NCI-H446 treated with DMSO at 0.1 percent for 48 hours (cell line): ENCODE measurements around the gene ZNRF2.
A peak's percentile ranks its signal among the peaks of the same experiment; 100 is the strongest.
"Not testable (repeated sequence)": the region's sequence is repeated elsewhere in the genome, so short reads cannot be mapped to it uniquely, and the experiment has no call there.

ENCODE experiments used
- DNase-seq: peaks from one replicate; lab custom pipeline; 2025; lab: John Stamatoyannopoulos, UW

The ZNRF2 gene

DNA sequence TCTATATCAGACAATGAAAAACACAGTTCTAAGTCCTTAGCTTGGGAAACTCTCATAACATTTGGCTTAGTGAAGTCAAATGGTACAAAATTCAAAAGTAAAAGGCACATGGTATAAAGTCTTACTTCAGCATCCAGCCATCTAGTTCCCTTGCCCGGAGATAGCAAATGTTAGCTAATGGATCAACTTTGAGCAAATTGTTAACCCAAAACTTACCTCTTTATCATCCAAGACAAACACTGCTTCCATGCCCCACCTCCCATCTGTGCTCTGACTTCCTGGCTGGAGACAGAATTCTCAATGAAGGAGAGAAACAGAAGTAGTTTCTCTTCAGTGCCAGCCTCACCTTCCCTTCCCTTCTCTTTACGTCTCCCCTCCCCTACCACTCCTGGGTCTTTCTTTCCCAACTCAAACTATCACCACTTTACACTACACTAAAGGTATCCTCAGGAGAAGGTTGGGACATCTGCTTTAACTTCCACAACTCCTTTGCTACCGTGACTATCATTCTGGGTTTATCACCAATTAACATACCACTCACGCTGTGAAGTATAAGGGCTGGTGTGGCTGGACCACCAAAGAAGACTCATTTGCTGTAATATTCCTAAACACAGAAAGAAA is 21.2 kb upstream of the ZNRF2 start:
- no peak for DNase-seq

DNA sequence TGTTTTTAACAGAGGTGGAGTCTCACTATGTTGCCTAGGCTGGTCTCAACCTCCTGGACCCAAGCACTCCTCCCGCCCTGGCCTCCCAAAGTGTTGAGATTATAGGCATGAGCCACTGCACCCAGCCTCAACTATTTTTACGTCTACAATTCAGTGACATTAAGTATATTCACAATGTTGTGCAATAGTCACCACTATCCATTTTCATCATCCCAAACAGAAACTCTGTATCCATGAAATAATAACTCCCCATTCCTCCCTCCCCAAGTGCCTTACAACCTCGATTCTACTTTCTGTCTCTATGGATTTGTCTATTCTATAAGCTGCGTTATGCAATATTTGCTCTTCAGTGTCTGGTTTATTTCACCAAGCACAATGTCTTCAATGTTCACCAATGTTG is 20.3 kb upstream of the ZNRF2 start:
- no peak for DNase-seq

DNA sequence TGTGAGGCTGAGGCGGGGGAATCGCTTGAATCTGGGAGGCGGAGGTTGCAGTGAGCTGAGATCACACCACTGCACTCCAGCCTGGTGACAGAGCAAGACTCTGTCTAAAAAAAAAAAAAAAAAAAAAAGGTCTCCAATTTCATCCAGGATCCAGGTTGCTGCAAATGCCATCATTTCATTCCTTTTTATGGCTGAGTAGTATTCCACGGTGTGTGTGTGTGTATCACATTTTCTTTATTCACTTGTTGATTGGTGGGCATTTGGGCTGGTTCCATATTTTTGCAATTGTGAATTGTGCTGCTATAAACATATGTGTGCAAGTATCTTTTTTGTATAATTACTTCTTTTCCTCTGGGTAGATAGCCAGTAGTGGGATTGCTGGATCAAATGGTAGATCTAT is 19.2 kb upstream of the ZNRF2 start:
- DNase-seq: not testable (repeated sequence)

DNA sequence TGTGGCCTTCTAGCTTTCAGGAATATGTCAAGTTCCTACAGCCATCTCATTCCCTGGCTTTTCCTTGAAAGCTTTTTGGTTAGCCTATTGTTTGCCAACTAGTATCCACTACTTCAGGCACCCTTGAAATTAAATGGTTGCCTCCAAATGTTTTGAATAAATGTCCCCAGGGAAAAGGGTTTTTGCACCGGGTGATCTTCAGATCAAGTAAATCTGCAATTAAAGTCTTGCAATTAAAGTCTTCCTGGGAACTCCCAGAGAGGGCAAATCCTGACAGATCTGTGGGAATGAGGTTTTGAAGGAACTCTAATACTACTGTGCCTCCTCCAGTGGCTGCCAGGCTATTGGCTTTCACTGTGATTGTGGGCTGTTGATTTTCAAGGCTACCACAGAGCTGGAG is 17.7 kb upstream of the ZNRF2 start:
- no peak for DNase-seq

DNA sequence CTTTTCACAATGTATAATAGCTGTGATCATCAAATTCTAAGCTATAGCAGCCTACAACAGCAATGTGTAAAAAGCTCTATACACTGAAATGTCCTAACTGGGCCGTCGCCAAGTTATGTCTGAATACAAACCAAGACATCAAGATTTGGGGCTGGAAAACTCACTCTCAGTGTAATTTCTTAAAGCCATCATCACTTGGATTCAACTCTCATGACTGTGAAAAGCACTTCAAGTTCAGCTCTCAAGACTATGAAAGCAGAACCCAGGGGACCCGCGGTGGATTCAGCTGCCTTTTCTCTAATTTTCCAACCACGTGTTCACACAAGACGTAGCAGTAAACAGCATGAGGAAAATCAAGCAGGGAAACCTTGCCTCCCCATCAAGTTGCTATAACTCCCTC is 15.8 kb upstream of the ZNRF2 start:
- no peak for DNase-seq

DNA sequence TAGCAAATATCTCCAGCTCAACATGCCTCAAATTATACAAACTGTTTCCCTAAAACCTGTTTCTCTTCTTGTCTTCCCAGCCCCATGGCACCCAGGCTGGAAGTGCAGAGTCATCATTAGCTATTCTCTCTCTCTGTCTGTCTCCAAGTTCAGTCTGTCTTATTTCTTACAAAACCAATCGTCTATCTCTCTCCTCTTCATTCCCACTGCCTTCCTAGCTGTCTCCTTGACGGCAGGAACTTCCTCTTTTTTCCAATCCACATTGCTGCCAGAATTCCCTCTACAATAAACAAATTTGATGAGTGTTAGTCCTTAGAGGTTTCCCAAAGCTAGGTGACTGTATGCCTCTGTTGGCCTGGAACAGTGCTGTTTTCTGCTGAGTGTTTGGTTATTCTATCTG is 14.9 kb upstream of the ZNRF2 start:
- no peak for DNase-seq

DNA sequence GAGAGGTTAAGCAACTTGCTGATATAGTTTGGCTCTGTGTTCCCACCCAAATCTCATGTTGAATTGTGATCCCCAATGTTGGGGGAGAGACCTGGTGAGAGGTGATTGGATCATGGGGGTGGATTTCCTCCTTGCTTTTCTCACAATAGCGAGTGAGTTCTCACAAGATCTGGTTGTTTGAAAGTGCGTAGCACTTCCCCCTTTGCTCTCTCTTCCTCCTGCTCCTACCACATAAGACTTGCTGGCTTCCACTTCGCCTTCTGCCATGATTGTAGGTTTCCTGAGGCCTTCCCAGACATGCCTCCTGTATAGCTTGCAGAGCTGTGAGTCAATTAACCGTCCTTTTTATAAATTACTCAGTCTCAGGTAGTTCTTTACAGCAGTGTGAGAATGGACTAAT is 13.5 kb upstream of the ZNRF2 start:
- DNase-seq: no peak

DNA sequence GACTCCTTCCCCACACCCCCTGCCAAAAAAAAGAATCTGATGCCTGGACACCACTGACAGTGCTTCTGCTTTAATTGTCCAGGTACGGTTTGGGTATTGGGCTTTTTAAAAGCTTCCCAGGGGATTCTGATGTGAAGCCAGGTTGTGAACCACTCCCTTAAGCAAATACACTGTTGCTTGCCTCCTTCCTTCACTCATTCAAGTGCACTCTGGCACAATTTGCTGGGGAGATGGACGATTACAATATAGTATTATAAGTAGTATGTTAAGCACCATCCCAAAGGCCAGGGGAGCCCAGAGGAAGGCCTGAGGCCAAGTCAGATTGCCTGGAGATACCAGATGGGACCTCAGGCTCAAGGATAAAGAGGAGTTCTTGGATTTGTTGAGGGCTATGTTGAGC is 12.3 kb upstream of the ZNRF2 start:
- no peak for DNase-seq

DNA sequence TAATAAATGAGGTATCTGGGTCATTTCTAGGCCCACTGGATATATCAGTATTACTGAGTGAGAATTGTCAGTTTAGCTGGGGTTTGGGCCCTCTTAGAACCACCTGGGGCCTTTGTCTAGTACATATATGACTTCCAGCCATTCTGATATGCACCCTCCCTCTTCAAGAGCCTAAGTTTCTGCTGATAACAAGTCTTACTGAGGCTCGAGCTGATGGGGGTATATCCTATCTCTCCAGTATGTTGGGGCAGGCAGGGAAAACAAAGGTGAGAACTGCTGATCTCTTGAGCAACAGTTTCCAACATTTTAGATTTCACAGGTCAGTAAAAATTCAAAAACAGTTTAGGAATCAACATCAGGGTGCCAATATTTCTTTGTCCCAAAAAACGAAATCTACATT is 10.8 kb upstream of the ZNRF2 start:
- no peak for DNase-seq

DNA sequence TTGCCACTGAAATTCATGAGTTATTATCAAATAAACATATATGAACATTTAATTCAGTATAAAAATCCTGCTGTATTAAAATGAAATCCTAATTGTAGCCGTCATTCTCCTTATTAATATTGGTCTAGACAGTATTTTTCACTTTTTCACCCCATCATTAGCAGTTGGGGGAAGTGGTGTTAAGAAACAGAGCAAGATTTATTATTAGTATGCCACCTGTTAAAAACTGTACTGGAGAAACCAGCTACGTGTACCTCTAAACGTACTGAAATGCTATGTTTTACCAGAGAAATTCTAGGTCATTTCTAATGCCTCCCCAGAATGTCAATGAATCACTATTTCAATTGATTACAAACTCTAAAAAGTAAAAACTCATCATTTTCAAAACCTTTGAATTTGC is 9.8 kb upstream of the ZNRF2 start:
- DNase-seq: no peak

DNA sequence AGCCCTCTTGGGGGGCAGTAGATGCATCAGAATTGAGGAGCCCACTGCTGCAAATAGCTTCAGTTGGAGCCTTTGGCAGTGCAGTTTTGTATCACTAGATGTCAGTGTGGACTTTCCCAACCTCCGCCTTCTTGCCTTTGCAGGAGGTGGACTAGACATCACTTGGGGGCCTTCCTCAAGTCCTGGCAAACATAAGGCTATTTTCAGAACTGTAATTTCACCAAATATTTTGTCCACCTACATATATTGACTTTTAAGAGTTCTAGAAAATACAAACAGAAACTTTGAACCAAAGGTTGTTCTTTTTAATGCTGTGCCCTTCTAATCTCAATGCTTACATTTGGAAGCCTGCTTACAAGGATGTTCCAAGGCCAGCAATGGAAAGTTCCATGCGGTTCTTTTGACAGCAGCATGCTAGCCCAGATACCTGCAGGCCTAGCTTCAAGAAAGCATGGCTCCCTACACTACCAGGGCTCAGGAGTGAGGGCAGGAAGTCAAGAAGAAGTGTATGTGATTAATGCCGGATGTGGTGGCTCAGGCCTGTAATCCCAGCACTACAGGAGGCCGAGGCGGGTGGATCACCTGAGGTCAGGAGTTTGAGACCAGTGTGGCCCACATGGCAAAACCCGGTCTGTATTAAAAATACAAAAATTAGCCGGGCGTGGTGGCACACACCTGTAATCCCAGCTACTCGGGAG is 8.0 kb upstream of the ZNRF2 start:
- DNase-seq: peak; percentile 58

DNA sequence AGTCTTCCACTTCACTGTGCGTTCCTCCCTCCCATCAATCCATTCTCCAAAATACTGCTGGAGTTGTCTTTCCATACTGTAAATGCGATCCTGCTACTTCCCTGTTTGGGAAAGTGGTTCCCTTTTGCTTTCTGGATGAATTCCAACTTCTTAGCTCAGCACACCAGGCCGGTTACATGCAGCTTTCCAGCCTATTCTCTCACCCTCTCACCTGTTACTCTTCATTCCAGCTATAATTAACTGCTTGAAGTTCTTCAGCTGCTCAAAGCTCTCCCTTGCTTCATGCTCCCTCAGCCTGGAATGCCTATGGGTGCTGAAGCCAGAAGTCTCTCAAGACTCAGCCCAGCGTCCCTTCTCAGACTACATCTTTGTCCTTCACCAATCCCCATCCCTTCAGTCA is 6.0 kb upstream of the ZNRF2 start:
- DNase-seq: no peak

DNA sequence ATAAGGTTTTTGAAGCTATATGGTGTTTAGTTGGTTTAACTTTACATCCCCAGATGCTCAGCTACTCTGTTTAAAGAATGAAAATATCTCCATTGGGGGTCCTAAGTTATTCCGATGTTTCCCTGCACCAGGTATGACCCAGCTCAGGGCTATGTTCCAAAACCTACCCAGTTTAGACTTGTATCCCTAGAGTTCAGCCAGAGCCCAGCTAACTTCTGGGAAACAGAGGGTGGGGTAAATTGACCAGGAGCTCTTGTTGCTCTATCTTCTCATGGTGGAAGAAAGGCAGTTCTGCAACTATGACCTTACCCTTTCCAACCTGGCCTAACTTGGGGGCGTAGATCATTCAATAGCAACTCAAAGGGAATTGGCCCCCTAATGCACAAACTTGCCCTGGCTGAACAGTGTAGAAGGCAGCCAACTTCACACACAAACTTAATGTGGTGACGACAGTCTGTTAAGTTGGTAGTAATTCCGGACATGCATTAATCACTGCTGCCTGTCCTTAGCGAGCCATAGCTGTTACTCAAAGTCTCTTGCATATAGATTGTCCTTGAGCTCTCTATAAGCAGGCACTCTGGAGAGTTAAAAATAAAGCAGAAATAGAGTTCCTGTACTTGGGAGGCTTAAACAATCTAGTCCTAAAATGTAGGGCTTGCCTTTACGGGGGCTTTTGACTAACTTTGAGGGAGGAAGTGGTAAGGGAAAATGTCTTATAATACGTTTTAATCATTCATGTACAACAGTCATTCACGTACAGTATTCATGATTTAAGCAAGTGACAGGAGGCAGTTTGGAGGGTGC is 5.3 kb upstream of the ZNRF2 start:
- no peak for DNase-seq

DNA sequence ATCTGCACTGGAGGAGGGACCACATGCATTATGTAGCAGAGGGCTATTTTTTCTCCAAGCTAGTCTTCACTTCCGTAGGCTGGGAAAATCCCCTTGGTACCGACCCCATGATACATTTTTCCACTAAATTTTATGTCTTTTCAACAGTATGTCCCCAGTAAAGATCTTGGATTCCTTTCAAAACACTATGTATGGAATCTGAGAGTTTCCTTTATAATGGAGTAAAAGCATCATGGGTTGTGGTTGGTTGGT is 4.8 kb upstream of the ZNRF2 start:
- DNase-seq: no peak

DNA sequence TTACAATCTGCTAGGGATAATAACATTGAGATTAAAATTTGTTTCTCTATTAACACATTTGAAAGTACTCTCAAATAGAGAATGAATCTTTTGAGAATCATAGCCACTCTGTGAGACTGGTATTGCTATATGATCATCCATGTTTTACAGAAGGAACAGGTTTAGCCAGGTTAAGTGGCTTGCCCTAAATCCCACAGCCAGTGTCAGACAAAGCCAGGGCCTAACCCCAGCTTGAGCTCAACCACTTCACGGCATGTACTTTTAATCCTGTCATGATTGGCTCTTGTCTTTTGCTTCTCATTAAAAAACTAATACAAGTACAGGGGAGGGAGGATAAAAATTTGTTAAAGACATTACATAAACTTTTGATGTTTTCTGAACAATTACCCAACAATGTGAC is 3.8 kb upstream of the ZNRF2 start:
- no peak for DNase-seq

DNA sequence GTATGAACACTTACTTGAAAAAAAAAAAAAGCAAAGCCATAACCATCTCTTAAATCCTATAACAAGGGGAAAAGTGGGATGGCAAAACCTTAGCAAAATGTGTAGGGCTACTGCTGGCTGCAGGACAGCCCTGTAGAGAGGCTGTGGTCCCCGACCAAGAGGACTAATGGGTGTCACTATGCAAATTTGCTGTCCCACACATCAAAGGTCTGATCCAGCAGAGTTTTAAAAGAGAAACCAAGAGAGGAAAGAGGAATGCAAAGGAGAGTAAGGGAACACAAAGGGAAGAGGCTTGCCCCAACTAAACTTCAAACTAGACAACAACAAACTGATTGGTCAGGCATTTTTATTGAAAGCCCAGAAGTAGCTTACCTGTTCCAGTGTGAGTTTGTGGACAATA is 3.1 kb upstream of the ZNRF2 start:
- no peak for DNase-seq

DNA sequence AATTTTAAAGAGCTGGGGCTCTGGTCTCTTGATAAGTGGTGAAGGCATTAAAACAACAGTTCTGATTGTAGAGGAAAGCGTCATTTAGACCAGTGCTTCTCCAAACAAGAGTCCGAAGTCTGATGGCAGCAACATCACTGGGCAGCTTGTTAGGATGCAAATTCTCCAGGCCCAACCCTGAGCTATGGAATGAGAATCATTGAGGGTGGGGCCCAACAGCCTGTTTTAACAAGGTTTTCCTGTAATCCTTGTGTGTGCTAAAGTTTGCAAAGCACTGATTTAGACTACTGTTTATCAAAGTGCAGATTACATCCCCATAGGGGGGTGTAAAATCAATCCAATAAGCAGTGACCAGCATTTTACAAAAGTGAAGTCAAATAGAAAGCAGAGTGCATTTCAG is 2.6 kb upstream of the ZNRF2 start:
- no peak for DNase-seq

DNA sequence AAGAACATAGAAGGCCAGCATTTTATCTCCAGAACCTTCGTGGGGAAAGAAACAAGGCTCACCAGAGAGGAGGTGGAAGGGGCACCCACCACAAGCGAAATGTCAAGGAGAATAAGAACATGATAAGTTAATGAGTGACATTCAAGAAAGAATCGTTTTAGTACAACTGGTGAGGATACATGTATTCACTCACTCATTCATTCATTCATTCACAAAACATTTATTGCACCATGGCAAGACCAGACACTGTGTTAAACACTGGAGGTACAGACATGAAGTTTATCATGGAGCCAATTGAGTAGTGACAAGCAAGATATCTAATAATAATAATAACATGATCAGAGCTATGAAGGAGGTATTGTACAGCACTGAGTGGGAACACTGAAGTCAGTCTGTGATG is 1.7 kb upstream of the ZNRF2 start:
- no peak for DNase-seq

DNA sequence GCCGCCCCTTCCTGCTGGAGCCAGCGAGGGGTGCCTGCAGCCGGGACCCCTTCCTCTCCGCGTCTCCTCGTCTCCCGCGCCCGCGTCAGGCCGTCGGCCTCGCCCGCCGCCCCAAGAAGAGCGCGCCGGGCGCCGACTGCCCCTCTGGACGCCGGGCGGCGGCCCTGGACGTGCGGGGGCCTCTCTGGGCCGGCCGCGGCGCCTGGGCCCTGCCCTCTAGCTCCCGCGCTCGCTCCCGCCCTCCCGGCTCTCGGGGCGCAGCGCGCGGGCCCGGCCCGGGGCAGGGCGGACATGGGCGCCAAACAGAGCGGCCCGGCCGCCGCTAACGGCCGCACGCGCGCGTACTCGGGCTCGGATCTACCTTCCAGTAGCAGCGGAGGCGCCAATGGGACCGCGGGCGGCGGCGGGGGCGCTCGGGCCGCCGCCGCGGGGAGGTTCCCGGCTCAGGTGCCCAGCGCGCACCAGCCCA is 704 bp downstream of the ZNRF2 start:
- DNase-seq: no peak

DNA sequence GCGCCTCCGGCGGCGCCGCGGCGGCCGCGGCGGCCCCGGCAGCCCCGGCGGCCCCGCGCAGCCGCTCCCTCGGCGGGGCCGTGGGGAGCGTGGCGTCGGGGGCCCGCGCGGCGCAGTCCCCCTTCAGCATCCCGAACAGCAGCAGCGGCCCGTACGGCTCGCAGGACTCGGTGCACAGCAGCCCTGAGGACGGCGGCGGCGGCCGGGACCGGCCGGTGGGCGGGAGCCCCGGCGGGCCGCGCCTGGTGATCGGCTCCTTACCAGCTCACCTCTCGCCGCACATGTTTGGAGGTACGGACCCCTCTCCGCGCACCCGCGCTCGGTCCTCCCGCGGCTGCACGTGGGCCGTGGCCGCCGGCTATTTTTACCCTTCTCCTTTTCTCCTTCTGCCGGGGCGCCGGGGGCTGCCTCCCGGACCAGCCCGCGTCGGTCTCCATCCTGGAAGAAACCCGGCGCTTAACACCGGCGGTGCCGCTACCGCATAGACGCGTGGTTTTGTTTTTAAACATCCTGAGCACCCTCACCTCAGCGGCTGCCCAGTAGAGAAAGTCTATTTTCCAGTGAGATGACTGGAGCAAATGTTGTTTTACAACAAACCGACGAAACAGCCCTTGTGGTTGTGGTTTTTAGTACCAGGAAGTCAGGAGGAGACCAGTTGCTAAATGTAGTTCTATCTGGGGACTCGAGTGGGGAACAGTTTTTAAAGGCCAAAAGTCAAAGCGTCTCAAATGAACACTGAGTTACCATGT is 1.3 kb downstream of the ZNRF2 start:
- DNase-seq: no peak

DNA sequence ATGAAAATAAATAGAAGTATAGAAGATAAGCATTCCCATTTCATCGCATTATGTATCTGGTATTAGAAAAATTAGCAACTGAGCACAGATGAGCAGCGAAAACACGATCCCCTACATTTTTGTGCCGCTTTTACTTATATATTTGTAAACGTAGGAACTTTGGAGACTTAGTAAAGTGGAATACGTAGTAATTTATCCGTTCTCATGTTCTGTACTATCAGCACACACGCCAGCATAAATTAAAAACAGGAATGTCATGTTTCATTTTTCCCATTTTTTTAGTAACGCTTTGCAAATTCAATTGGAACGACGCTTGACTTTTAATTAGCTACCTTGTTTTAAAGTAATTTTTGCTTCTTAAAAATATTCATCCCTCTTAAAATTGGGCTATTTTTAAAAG is 2.4 kb downstream of the ZNRF2 start:
- no peak for DNase-seq

DNA sequence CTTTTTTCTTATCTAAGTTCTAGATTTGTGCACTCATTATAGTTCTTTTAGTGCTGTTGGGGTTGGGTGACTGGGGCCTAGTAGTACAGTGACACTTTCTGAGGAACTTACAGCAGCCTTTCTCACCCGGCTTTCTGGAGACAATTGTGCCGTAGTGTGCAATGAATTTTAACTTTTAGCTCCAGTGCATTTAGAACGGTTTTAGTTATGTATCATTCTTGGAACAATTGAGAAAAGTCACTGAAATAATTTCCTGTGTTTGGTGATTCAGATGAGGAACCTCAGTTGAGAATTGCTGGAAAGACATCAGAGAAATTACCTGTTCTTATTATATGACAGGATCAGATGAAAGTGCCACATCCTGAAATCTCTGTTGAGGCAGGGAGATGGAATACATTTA is 3.2 kb downstream of the ZNRF2 start:
- DNase-seq: not testable (repeated sequence)

DNA sequence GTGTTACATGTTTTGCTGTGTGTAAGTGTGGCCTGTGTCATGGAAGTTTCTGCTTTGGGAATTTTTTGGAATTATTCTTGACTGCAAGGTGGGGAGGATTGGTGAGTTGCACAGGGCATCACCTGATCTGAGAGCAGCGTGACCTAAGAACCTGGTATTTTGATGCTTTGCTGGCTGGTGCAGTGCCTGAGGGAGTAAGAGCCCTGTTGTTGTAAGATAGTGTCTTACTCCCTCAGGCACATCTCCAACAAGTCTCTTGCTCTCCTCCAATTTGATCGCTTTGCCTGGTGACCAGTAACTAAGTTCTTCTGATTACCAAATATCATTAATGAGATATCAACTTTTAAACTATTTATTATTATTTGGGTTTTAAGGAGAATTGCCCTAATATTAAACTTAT is 5.2 kb downstream of the ZNRF2 start:
- not testable (repeated sequence) for DNase-seq
